Breast epithelium (tissue), 4 donors: Measurements from ENCODE around the gene PLD6. TPM values are rescaled to one million over a fixed set of nuclear protein-coding genes. Genes with fewer than 3 reads are reported as not detected.

ENCODE experiments used
- DNase-seq, 2 donors: peaks; one replicate each; pipeline ENCODE4 v3.0.0-alpha.2; 2019; ENCODE audit warnings: low spot score in 2 of 2
- H3K27ac ChIP-seq, 2 donors: fragments of 200-600 bp; sonication (generic) in 1 of 2; one replicate each; pipeline ENCODE4 v1.5.1; 2016 to 2019; ENCODE audit warnings: mild to moderate bottlenecking in 1 of 2
- H3K27me3 ChIP-seq, 2 donors: fragments of 200-600 bp; sonication (generic) in 1 of 2; one replicate each; pipeline versions ENCODE4 v1.5.1 to v1.6.0; 2017 to 2019; ENCODE audit warnings: control low read depth in 1 of 2, mild to moderate bottlenecking in 1 of 2
- H3K36me3 ChIP-seq: fragments of 200-600 bp; one replicate; pipeline ENCODE4 v1.5.1; 2019
- H3K4me1 ChIP-seq, 2 donors: fragments of 200-600 bp; sonication (generic); one replicate each; pipeline ENCODE4 v1.5.1; 2016 to 2019; ENCODE audit warnings: control low read depth in 1 of 2
- H3K4me3 ChIP-seq, 3 donors: fragments of 200-600 bp; sonication (generic); 1 replicate in 2 of 3; 2 replicates in 1 of 3; pipeline ENCODE4 v1.5.1; 2016 to 2019; ENCODE audit warnings: mild to moderate bottlenecking in 3 of 3, moderate library complexity in 2 of 3
- H3K9me3 ChIP-seq, 2 donors: fragments of 200-600 bp; sonication (generic) in 1 of 2; one replicate each; pipeline ENCODE4 v1.5.1; 2016 to 2019; ENCODE audit warnings: control low read depth in 1 of 2
- CTCF ChIP-seq, 3 donors: fragments of 450-650 bp; IDR thresholded peaks; one replicate each; pipeline ENCODE4 v1.5.1; 2016 to 2017; ENCODE audit warnings: antibody characterized with exemption in 3 of 3, mild to moderate bottlenecking in 3 of 3, moderate library complexity in 3 of 3
- POLR2A ChIP-seq: fragments of 450-650 bp; IDR thresholded peaks from one replicate; pipeline ENCODE4 v1.6.1; 2016; ENCODE audit warnings: antibody characterized with exemption, mild to moderate bottlenecking, moderate library complexity
- POLR2AphosphoS5 ChIP-seq, 3 donors: sonication (generic); formaldehyde crosslinking; IDR thresholded peaks; one replicate each; pipeline ENCODE4 v1.6.1; 2017; ENCODE audit warnings: antibody characterized with exemption in 3 of 3
- intact Hi-C: fragments of 100-400 bp; cut with DNase I; formaldehyde crosslinking; loops from one replicate; pipeline ENCODE4 v1.15.1; 2023; ENCODE audit warnings: low total_unique reads
- total RNA-seq, 3 donors: library from RNA; depleted of rRNA; stranded (reverse); fragments of >200 nt; gene quantifications; one replicate each; pipeline ENCODE4 v1.1.0, GENCODE V29; 2016

Gene PLD6
- total RNA-seq, 3 donors from 2014 or later, result 2.9 to 4.0 (median 3.8) TPM

- no peaks in the 10 kb centered on the region for H3K27me3 ChIP-seq
- no peaks in the 10 kb centered on the region for H3K36me3 ChIP-seq
- DNase-seq, result no peak
- intact Hi-C loops, result loop anchor here (5.0 kb wide), 1 partner anchor 56 kb away; no protein-coding TSS in a partner anchor
- H3K4me1 ChIP-seq, result peaks cover 8 to 19% of the 10 kb centered on the region in 2 donors
- peak overlapping the region; percentile 93 to 95 for H3K27ac ChIP-seq
- TF ChIP-seq CTCF (IDR thresholded peaks at IDR 0.05) (no peak), POLR2A (no peak), POLR2AphosphoS5 (IDR thresholded peaks at IDR 0.05) (no peak)
- H3K9me3 ChIP-seq, result no peaks in the 10 kb centered on the region
- H3K4me3 ChIP-seq, result no peak overlapping the region
Observed at GRCh38 chr17:17207998-17208397, 1.9 kb upstream of the PLD6 start.

- no peak for DNase-seq
- no peaks in the 10 kb centered on the region for H3K27me3 ChIP-seq
- peak overlapping the region; percentile 93 to 95 for H3K27ac ChIP-seq
- intact Hi-C loops, result loop anchor here (5.0 kb wide), 1 partner anchor 55 kb away; no protein-coding TSS in a partner anchor
- TF ChIP-seq CTCF (IDR thresholded peaks at IDR 0.05), result no peak
- no peak for TF ChIP-seq POLR2A
- no peak for TF ChIP-seq POLR2AphosphoS5 (IDR thresholded peaks at IDR 0.05)
- peak overlapping the region in 2 of 3 donors; percentile 58 to 74 for H3K4me3 ChIP-seq
- H3K9me3 ChIP-seq, result no peaks in the 10 kb centered on the region
- peaks cover 8 to 19% of the 10 kb centered on the region in 2 donors for H3K4me1 ChIP-seq
- H3K36me3 ChIP-seq, result no peaks in the 10 kb centered on the region
Observed at GRCh38 chr17:17206913-17207335, 791 bp upstream of the PLD6 start.

GRCh38 chr17:17205368-17206123, 587 bp downstream of the PLD6 start:
- intact Hi-C loops, result loop anchor here (5.0 kb wide), 1 partner anchor 53 kb away; no protein-coding TSS in a partner anchor
- H3K4me1 ChIP-seq, result peaks cover 8 to 19% of the 10 kb centered on the region in 2 donors

GRCh38 chr17:17204635-17205231, 1.4 kb downstream of the PLD6 start:
- TF ChIP-seq CTCF (IDR thresholded peaks at IDR 0.05) (no peak), POLR2A (no peak), POLR2AphosphoS5 (IDR thresholded peaks at IDR 0.05) (no peak)
- no peak for DNase-seq
- intact Hi-C loops, result loop anchor here (5.0 kb wide), 1 partner anchor 52 kb away; no protein-coding TSS in a partner anchor
- no peaks in the 10 kb centered on the region for H3K27me3 ChIP-seq
- H3K4me1 ChIP-seq, result peaks cover 8 to 19% of the 10 kb centered on the region in 2 donors
- peak overlapping the region; percentile 93 to 95 for H3K27ac ChIP-seq
- no peaks in the 10 kb centered on the region for H3K36me3 ChIP-seq
- H3K4me3 ChIP-seq, result peak overlapping the region; percentile 49 to 74 (median 58)
- H3K9me3 ChIP-seq, result no peaks in the 10 kb centered on the region

More at GRCh38 chr17:17205368-17206123, 587 bp downstream of the PLD6 start:
- Histone ChIP-seq H3K9me3 (no peaks in the 10 kb centered on the region), H3K27ac (peak overlapping the region; percentile 93 to 95), H3K36me3 (no peaks in the 10 kb centered on the region), H3K27me3 (no peaks in the 10 kb centered on the region), H3K4me3 (peak overlapping the region; percentile 49 to 74 (median 58))
- DNase-seq, result no peak
- TF ChIP-seq POLR2AphosphoS5 (IDR thresholded peaks at IDR 0.05), result no peak
- TF ChIP-seq POLR2A, result no peak
- TF ChIP-seq CTCF (IDR thresholded peaks at IDR 0.05), result no peak
